Liver (tissue), 9 donors: ENCODE data around the gene B4GALT5. TPM values are rescaled to one million over a fixed set of nuclear protein-coding genes. Genes with fewer than 3 reads are reported as not detected.
"Not testable (repeated sequence)": the region's sequence is repeated elsewhere in the genome, so short reads cannot be mapped to it uniquely, and the experiment has no call there.

Experiments
- DNase-seq: peaks from one replicate; pipeline ENCODE4 v3.0.0-alpha.2; 2017; ENCODE audit warnings: low spot score
- H3K27ac ChIP-seq, 2 donors: one replicate each; pipeline ENCODE4 v1.7.0; 2013; ENCODE audit warnings: inconsistent platforms in 2 of 2, low read length in 2 of 2, control low read depth in 1 of 2, low read depth in 1 of 2, mild to moderate bottlenecking in 1 of 2
- H3K27me3 ChIP-seq, 4 donors: one replicate each; pipeline versions ENCODE4 v1.6.1 to v1.7.0; 2013; ENCODE audit warnings: low read length in 3 of 4, inconsistent platforms in 1 of 4, mild to moderate bottlenecking in 1 of 4, moderate library complexity in 1 of 4; ENCODE audit not compliant: control insufficient read depth in 4 of 4, insufficient read depth in 4 of 4
- H3K36me3 ChIP-seq, 4 donors: one replicate each; pipeline versions ENCODE4 v1.6.1 to v1.7.0; 2013; ENCODE audit warnings: low read length in 3 of 4, mild to moderate bottlenecking in 3 of 4, low read depth in 1 of 4, moderate library complexity in 1 of 4; ENCODE audit not compliant: control insufficient read depth in 4 of 4, insufficient read depth in 3 of 4
- H3K4me1 ChIP-seq, 4 donors: one replicate each; pipeline versions ENCODE4 v1.6.1 to v1.7.0; 2013; ENCODE audit warnings: low read length in 3 of 4, mild to moderate bottlenecking in 3 of 4, moderate library complexity in 1 of 4; ENCODE audit not compliant: control insufficient read depth in 4 of 4, insufficient read depth in 4 of 4
- H3K4me3 ChIP-seq, 3 donors: one replicate each; pipeline versions ENCODE4 v1.6.1 to v1.7.0; 2013; ENCODE audit warnings: low read length in 3 of 3, control low read depth in 1 of 3, low read depth in 1 of 3, mild to moderate bottlenecking in 1 of 3
- H3K9ac ChIP-seq, 2 donors: one replicate each; pipeline ENCODE4 v1.7.0; 2013; ENCODE audit warnings: low read length in 2 of 2, mild to moderate bottlenecking in 2 of 2, moderate library complexity in 2 of 2, control low read depth in 1 of 2, low read depth in 1 of 2
- H3K9me3 ChIP-seq, 4 donors: one replicate each; pipeline versions ENCODE4 v1.6.1 to v1.7.0; 2013; ENCODE audit warnings: low read length in 3 of 4; ENCODE audit not compliant: control insufficient read depth in 4 of 4
- GABPA ChIP-seq, 2 donors: IDR thresholded peaks in 1 of 2; conservative IDR thresholded peaks in 1 of 2; 2 replicates each; pipeline ENCODE4 v1.6.1; 2016; ENCODE audit warnings: antibody characterized with exemption in 2 of 2, mild to moderate bottlenecking in 1 of 2, moderate library complexity in 1 of 2
- HNF4G ChIP-seq: IDR thresholded peaks from 2 replicates; pipeline ENCODE4 v1.6.1; 2016; ENCODE audit warnings: antibody characterized with exemption
- NR2F2 ChIP-seq: IDR thresholded peaks from 2 replicates; pipeline ENCODE4 v1.6.1; 2016; ENCODE audit warnings: antibody characterized with exemption
- RXRA ChIP-seq, 2 donors: IDR thresholded peaks; 2 replicates each; pipeline ENCODE4 v1.6.1; 2017 to 2018; ENCODE audit warnings: antibody characterized with exemption in 2 of 2, mild to moderate bottlenecking in 1 of 2
- SP1 ChIP-seq: IDR thresholded peaks from 2 replicates; pipeline ENCODE4 v1.6.1; 2018; ENCODE audit warnings: antibody characterized with exemption, mild to moderate bottlenecking
- WGBS: extraction: QIAGEN DNeasy Blood & Tissue Kit; methylation state at CpG from one replicate; pipeline ENCODE4 v1.1.7; 2013; 5-methylcytosine and 5-hydroxymethylcytosine counted together
- polyA plus RNA-seq, 2 donors: library from polyadenylated mRNA; stranded (reverse) in 1 of 2; unstranded in 1 of 2; fragments of 200-250 nt in 1 of 2; fragments of >200 nt in 1 of 2; fragmentation: Nextera tagmentation in 1 of 2; extraction: Ambion mirVana in 1 of 2; gene quantifications; one replicate each; pipeline versions ENCODE4 v1.2.1 to v1.2.3, GENCODE V29; 2013 to 2015
- total RNA-seq, 2 donors: library from RNA; depleted of rRNA; stranded (reverse); fragments of >200 nt; gene quantifications; one replicate each; pipeline ENCODE4 v1.2.3, GENCODE V29; 2014
- TF ChIP-seq, protein P1 (sequence below): IDR thresholded peaks from 2 replicates; pipeline ENCODE4 v1.6.1; 2016; ENCODE audit warnings: antibody characterized with exemption, mild to moderate bottlenecking
- TF ChIP-seq, protein P2 (sequence below): fragments of 150-350 bp; IDR thresholded peaks from 2 replicates; pipeline ENCODE4 v1.5.1; 2017; ENCODE audit warnings: improper control_type of control experiment, low read depth, low read length; ENCODE audit not compliant: missing input control
- donor health status: healthy.
- donor health status: healthy.
- donor health status: healthy.
- donor health status: healthy.
- donor health status: healthy.

Gene B4GALT5
- total and polyA plus RNA-seq, 4 donors = 2.0 to 28.2 (median 14.4) TPM

DNA sequence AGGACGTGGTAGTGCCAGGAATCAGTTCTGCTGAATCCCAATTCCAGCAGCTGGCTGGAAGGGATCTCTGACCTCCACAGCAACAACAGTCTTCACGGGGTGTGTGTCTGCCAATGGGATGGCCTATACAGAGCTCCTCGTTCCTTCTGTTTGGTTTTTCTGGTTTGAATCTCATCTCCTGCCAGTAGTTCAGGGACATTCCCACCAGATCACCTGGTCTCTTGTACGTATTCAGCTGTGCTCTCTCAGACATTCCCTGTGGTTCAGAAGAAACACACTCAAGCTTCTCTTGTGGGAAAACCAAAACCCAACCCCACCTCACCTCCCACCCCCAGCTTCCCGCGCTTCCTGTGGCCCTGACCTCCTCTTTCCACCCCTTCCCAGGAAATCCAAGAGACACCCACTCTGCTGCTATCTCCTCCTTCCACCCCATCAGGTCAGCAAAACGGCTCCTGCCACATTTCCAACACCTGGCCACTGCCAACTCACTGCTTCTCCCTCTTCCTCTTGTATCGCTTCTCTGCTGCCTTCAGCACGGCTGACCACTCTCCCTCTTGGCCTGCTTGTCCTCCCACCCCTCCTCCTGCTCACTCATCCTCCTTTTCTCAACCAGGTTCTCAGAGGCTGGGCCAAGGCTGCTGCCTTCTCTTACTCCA, 82.5 kb downstream of the B4GALT5 start:
- no peak overlapping the region for H3K9ac ChIP-seq
- H3K36me3 ChIP-seq = peaks cover 2 to 16% (median 13%) of the 10 kb centered on the region in 4 donors
- peak; percentile 60 for TF ChIP-seq NR2F2
- TF ChIP-seq, protein P1, sequence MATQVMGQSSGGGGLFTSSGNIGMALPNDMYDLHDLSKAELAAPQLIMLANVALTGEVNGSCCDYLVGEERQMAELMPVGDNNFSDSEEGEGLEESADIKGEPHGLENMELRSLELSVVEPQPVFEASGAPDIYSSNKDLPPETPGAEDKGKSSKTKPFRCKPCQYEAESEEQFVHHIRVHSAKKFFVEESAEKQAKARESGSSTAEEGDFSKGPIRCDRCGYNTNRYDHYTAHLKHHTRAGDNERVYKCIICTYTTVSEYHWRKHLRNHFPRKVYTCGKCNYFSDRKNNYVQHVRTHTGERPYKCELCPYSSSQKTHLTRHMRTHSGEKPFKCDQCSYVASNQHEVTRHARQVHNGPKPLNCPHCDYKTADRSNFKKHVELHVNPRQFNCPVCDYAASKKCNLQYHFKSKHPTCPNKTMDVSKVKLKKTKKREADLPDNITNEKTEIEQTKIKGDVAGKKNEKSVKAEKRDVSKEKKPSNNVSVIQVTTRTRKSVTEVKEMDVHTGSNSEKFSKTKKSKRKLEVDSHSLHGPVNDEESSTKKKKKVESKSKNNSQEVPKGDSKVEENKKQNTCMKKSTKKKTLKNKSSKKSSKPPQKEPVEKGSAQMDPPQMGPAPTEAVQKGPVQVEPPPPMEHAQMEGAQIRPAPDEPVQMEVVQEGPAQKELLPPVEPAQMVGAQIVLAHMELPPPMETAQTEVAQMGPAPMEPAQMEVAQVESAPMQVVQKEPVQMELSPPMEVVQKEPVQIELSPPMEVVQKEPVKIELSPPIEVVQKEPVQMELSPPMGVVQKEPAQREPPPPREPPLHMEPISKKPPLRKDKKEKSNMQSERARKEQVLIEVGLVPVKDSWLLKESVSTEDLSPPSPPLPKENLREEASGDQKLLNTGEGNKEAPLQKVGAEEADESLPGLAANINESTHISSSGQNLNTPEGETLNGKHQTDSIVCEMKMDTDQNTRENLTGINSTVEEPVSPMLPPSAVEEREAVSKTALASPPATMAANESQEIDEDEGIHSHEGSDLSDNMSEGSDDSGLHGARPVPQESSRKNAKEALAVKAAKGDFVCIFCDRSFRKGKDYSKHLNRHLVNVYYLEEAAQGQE = no peak
- TF ChIP-seq RXRA (IDR thresholded peaks at IDR 0.05) = no peak
- no peaks in the 10 kb centered on the region for H3K9me3 ChIP-seq
- H3K4me1 ChIP-seq = peaks cover 0 to 13% (median 9%) of the 10 kb centered on the region in 4 donors
- no peak overlapping the region for H3K4me3 ChIP-seq
- H3K27ac ChIP-seq = peak overlapping the region; percentile 13 to 20
- no peak for DNase-seq
- H3K27me3 ChIP-seq = no peaks in the 10 kb centered on the region
- 45% methylated on average over 9 of the region's 9 CpGs for WGBS

DNA sequence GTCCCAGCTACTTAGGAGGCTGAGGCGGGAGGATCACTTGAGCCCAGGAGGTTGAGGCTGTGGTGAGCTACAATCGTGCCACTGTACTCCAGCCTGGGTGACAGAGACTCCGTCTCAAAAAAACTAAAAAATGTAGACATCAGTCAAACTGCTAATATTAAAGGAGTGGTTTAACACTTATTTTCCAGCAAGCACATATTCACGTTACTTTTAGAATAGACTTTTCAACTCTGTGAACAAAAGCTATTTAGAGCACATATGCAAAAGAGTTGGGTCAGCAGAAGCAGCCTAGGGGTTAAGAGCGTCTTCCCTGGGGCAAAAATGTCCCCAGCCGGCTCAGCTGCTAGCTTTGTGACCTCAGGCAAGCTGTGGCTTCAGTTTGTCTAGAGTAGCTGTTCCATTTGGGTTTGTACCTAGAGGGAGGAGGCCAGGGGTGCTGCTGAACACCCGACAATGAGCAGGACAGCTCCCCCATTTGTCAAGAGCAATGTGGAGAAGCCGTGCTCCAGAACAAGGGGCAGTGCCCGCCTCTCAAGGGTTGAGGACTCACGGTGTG, 83.2 kb downstream of the B4GALT5 start:
- no peaks in the 10 kb centered on the region for H3K9me3 ChIP-seq
- peaks cover 2 to 10% (median 6%) of the 10 kb centered on the region in 4 donors for H3K36me3 ChIP-seq
- DNase-seq = no peak
- H3K27ac ChIP-seq = peak overlapping the region; percentile 13 to 20
- 80% methylated on average over 10 of the region's 10 CpGs for WGBS
- H3K4me3 ChIP-seq = no peak overlapping the region
- TF ChIP-seq HNF4G (no peak), GABPA (IDR thresholded peaks at IDR 0.05 in 1 of 2, conservative IDR thresholded peaks at IDR 0.05 in 1 of 2) (no peak)
- TF ChIP-seq, protein P2, sequence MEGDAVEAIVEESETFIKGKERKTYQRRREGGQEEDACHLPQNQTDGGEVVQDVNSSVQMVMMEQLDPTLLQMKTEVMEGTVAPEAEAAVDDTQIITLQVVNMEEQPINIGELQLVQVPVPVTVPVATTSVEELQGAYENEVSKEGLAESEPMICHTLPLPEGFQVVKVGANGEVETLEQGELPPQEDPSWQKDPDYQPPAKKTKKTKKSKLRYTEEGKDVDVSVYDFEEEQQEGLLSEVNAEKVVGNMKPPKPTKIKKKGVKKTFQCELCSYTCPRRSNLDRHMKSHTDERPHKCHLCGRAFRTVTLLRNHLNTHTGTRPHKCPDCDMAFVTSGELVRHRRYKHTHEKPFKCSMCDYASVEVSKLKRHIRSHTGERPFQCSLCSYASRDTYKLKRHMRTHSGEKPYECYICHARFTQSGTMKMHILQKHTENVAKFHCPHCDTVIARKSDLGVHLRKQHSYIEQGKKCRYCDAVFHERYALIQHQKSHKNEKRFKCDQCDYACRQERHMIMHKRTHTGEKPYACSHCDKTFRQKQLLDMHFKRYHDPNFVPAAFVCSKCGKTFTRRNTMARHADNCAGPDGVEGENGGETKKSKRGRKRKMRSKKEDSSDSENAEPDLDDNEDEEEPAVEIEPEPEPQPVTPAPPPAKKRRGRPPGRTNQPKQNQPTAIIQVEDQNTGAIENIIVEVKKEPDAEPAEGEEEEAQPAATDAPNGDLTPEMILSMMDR = no peak
- no peaks in the 10 kb centered on the region for H3K27me3 ChIP-seq
- H3K9ac ChIP-seq = no peak overlapping the region
- peaks cover 2 to 17% (median 11%) of the 10 kb centered on the region in 4 donors for H3K4me1 ChIP-seq

DNA sequence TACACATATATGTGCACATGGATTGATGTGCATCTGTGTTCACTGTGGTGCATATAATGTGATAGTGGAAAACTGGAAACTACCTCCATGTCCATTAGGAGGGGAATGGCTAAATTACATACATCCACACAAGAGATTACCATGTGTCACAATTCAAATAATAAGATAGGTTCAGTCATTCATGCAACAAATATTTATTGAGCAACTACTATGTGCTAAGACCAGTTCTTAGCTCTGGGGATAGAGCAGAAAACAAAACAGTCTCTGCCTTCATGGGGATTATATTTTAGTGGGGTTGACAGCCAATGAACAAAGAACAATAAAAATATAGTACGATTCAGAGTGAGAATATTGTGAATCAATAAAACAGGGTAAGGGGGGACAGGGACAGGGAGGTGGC, 84.1 kb downstream of the B4GALT5 start:
- H3K4me3 ChIP-seq = no peak overlapping the region
- peaks cover 2 to 17% (median 12%) of the 10 kb centered on the region in 4 donors for H3K4me1 ChIP-seq
- H3K27ac ChIP-seq = no peak overlapping the region
- no peaks in the 10 kb centered on the region for H3K9me3 ChIP-seq
- no peak overlapping the region for H3K9ac ChIP-seq
- no peaks in the 10 kb centered on the region for H3K27me3 ChIP-seq
- 95% methylated on average over 1 of the region's 1 CpG for WGBS
- no peak for TF ChIP-seq SP1
- TF ChIP-seq, protein P2 = no peak
- no peak for DNase-seq
- peaks cover 2 to 7% (median 2%) of the 10 kb centered on the region in 4 donors for H3K36me3 ChIP-seq

DNA sequence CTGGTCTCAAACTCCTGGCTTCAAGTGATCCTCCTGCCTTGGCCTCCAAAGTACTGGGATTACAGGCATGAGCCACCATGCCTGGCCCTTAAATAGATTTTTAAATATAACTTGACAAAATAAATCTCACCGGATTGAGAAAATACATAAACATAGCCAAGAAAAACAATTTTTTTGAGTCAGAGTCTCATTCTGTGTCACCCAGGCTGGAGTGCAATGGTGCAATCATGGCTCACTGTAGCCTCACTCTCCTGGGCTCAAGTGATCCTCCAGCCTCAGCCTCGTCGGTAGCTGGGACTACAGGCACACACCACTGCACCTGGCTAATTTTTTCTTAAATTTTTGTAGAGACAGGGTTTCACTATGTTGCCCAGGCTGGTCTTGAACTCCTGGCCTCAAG, 85.4 kb downstream of the B4GALT5 start:
- H3K9me3 ChIP-seq, H3K27me3 ChIP-seq, H3K9ac ChIP-seq, H3K4me3 ChIP-seq, H3K27ac ChIP-seq, H3K36me3 ChIP-seq, DNase-seq: not testable (repeated sequence)
- WGBS = 78% methylated on average over 3 of the region's 3 CpGs
- peaks cover 2 to 17% (median 12%) of the 10 kb centered on the region in 4 donors for H3K4me1 ChIP-seq
